ENCODE results near the gene CCSER1. TPM values are rescaled to one million over a fixed set of nuclear protein-coding genes. Genes with fewer than 3 reads are reported as not detected.

Gene CCSER1
- total and polyA plus RNA-seq, 4 donors, result 0.18 to 2.3 (median 1.2) TPM

GRCh38 chr4:90330546-90330945 is 203.4 kb downstream of the CCSER1 start:
- Histone ChIP-seq H3K27me3 (ENCODE audit: control insufficient read depth in 4 of 4, insufficient read depth in 4 of 4, low read length in 3 of 4) (peaks cover 0 to 2% (median 0%) of the 10 kb centered on the region in 4 donors), H3K9ac (ENCODE audit: low read depth in 1 of 2, low read length in 2 of 2) (no peak overlapping the region), H3K36me3 (ENCODE audit: control insufficient read depth in 4 of 4, insufficient read depth in 3 of 4, low read depth in 1 of 4, low read length in 3 of 4) (no peaks in the 10 kb centered on the region), H3K9me3 (ENCODE audit: control insufficient read depth in 4 of 4, low read length in 3 of 4) (no peaks in the 10 kb centered on the region), H3K4me3 (ENCODE audit: low read depth in 1 of 3, low read length in 3 of 3) (no peak overlapping the region), H3K4me1 (ENCODE audit: control insufficient read depth in 4 of 4, insufficient read depth in 4 of 4, low read length in 3 of 4) (no peaks in the 10 kb centered on the region), H3K27ac (ENCODE audit: low read depth in 1 of 2, low read length in 2 of 2) (no peak overlapping the region)
- DNase-seq (ENCODE audit: low spot score), result no peak
- 72% methylated on average over 3 of the region's 3 CpGs for WGBS
- TF ChIP-seq TAF1 (conservative IDR thresholded peaks at IDR 0.05), result no peak

GRCh38 chr4:90345549-90346215 is 218.5 kb downstream of the CCSER1 start:
- Histone ChIP-seq H3K9me3 (ENCODE audit: control insufficient read depth in 4 of 4, low read length in 3 of 4) (no peaks in the 10 kb centered on the region), H3K36me3 (ENCODE audit: control insufficient read depth in 4 of 4, insufficient read depth in 3 of 4, low read depth in 1 of 4, low read length in 3 of 4) (no peaks in the 10 kb centered on the region), H3K27me3 (ENCODE audit: control insufficient read depth in 4 of 4, insufficient read depth in 4 of 4, low read length in 3 of 4) (no peaks in the 10 kb centered on the region), H3K27ac (ENCODE audit: low read depth in 1 of 2, low read length in 2 of 2) (no peak overlapping the region), H3K9ac (ENCODE audit: low read depth in 1 of 2, low read length in 2 of 2) (no peak overlapping the region), H3K4me3 (ENCODE audit: low read depth in 1 of 3, low read length in 3 of 3) (no peak overlapping the region), H3K4me1 (ENCODE audit: control insufficient read depth in 4 of 4, insufficient read depth in 4 of 4, low read length in 3 of 4) (no peaks in the 10 kb centered on the region)
- no peak for TF ChIP-seq YY1 (IDR thresholded peaks at IDR 0.05)
- no peak for TF ChIP-seq HNF4G (IDR thresholded peaks at IDR 0.05)
- 69% methylated on average over 3 of the region's 3 CpGs for WGBS
- no peak for DNase-seq (ENCODE audit: low spot score)

- Histone ChIP-seq H3K4me3 (ENCODE audit: low read depth in 1 of 3, low read length in 3 of 3) (no peak overlapping the region), H3K27me3 (ENCODE audit: control insufficient read depth in 4 of 4, insufficient read depth in 4 of 4, low read length in 3 of 4) (peaks cover 0 to 2% (median 0%) of the 10 kb centered on the region in 4 donors), H3K9me3 (ENCODE audit: control insufficient read depth in 4 of 4, low read length in 3 of 4) (no peaks in the 10 kb centered on the region), H3K4me1 (ENCODE audit: control insufficient read depth in 4 of 4, insufficient read depth in 4 of 4, low read length in 3 of 4) (no peaks in the 10 kb centered on the region), H3K27ac (ENCODE audit: low read depth in 1 of 2, low read length in 2 of 2) (no peak overlapping the region), H3K36me3 (ENCODE audit: control insufficient read depth in 4 of 4, insufficient read depth in 3 of 4, low read depth in 1 of 4, low read length in 3 of 4) (no peaks in the 10 kb centered on the region), H3K9ac (ENCODE audit: low read depth in 1 of 2, low read length in 2 of 2) (no peak overlapping the region)
- WGBS, result 65% methylated on average over 2 of the region's 2 CpGs
- no peak for DNase-seq (ENCODE audit: low spot score)
- TF ChIP-seq ZBTB33 (IDR thresholded peaks at IDR 0.05) (no peak), RXRA (IDR thresholded peaks at IDR 0.05) (no peak), GABPA (IDR thresholded peaks at IDR 0.05 in 1 of 2, conservative IDR thresholded peaks at IDR 0.05 in 1 of 2) (no peak), MAX (IDR thresholded peaks at IDR 0.05) (no peak), HNF4A (conservative IDR thresholded peaks at IDR 0.05) (no peak), SP1 (IDR thresholded peaks at IDR 0.05) (no peak), YY1 (IDR thresholded peaks at IDR 0.05) (no peak), EGR1 (IDR thresholded peaks at IDR 0.05; ENCODE audit: low read depth in 2 of 2) (no peak), HNF4G (IDR thresholded peaks at IDR 0.05) (no peak)
Measured at GRCh38 chr4:90349636-90350035, 222.4 kb downstream of the CCSER1 start.

GRCh38 chr4:90357117-90357710 is 230.0 kb downstream of the CCSER1 start:
- no peaks in the 10 kb centered on the region for H3K36me3 ChIP-seq (ENCODE audit: control insufficient read depth in 4 of 4, insufficient read depth in 3 of 4, low read depth in 1 of 4, low read length in 3 of 4)
- no peak for TF ChIP-seq ZBTB33 (IDR thresholded peaks at IDR 0.05)
- no peak for TF ChIP-seq MAX (IDR thresholded peaks at IDR 0.05)
- TF ChIP-seq CTCF (IDR thresholded peaks at IDR 0.05; ENCODE audit: low read depth, low read length, missing input control), result peak; percentile 36
- TF ChIP-seq RAD21 (IDR thresholded peaks at IDR 0.05), result peak; percentile 70 to 76
- H3K4me3 ChIP-seq (ENCODE audit: low read depth in 1 of 3, low read length in 3 of 3), result no peak overlapping the region
- no peak overlapping the region for H3K9ac ChIP-seq (ENCODE audit: low read depth in 1 of 2, low read length in 2 of 2)
- no peaks in the 10 kb centered on the region for H3K9me3 ChIP-seq (ENCODE audit: control insufficient read depth in 4 of 4, low read length in 3 of 4)
- no peaks in the 10 kb centered on the region for H3K4me1 ChIP-seq (ENCODE audit: control insufficient read depth in 4 of 4, insufficient read depth in 4 of 4, low read length in 3 of 4)
- no peak overlapping the region for H3K27ac ChIP-seq (ENCODE audit: low read depth in 1 of 2, low read length in 2 of 2)
- WGBS, result 21% methylated on average over 3 of the region's 3 CpGs
- H3K27me3 ChIP-seq (ENCODE audit: control insufficient read depth in 4 of 4, insufficient read depth in 4 of 4, low read length in 3 of 4), result peaks cover 0 to 2% (median 0%) of the 10 kb centered on the region in 4 donors
- no peak for DNase-seq (ENCODE audit: low spot score)

Data from liver (tissue), 9 donors.